ENCODE results near the gene SHC2. TPM values are rescaled to one million over a fixed set of nuclear protein-coding genes. Genes with fewer than 3 reads are reported as not detected.

SHC2 gene
- polyA plus RNA-seq, 1 of the 3 experiments (the other 2 are of a cell fraction) = 0.64 TPM

DNA sequence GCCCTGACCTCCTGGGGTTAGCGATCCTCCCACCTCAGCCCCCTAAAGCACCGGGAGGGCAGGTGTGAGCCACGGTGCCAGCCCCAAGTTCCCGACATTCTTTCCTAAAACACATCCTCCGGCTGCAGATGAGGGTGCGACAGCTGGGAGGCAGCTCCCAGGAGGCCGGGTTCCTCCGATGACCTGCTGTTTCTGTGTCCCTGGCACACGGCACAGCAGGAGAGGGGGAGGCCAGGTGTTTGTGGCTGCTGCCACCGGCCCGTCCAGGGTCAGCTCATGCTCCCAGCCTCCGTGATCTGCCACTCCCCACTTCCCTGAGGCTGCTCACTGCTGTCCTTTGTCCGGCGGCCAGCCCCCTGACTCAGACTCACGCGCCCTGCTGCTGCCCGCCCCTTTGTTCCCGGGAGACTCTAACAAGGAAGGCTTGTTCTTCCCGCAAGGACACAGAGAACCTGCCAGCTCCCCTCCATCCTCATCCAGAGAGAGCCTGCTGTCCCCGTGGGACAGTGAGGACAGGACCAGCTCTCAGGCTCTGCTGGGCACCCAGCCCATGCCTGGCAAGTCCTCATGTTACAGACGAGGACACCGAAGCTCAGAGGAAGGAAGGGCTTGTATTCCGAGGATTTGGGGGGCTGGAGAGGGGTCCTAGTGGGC, 24.9 kb upstream of the SHC2 start (continued):
- no peak for TF ChIP-seq GABPA (IDR thresholded peaks at IDR 0.05; ENCODE audit: low read depth)
- no peak for TF ChIP-seq ELF1 (IDR thresholded peaks at IDR 0.05)

DNA sequence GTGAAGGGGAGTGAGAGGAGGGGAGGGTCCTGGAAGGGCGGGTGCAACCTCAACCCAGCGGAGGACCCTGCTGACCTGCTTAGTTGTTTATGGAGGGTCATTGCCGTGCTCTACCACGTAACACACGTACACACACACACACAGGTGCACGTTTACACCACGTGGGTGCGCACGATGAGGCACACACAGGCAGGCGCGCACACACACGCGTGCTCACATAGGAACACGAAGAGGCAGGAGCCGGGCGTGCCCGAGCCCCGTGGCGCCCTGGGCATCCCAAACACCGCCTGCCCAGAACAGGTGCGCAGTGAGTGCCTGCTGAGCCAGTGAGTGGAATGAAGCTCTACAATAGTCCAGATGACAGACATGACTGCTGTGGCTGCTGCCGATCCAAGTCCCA, 24.2 kb upstream of the SHC2 start:
- ChIA-PET CTCF (interaction anchor here (1.6 kb wide), 1 partner anchor 22 kb away, joined by 9 read pairs; the partner anchor contains the start of gene TPGS1), POLR2A (no interaction called here)
- Histone ChIP-seq H3K4me1 (ENCODE audit: control insufficient read depth in 1 of 2, insufficient read depth in 2 of 2, low read depth in 1 of 2, low read length in 1 of 2) (peaks cover 0 to 21% of the 10 kb centered on the region in 2 experiments; a peak in 1 of 4 replicates), H3K4me3 (ENCODE audit: low read depth in 2 of 2, low read length in 1 of 2) (no peak overlapping the region), H3K36me3 (replicated peaks in 1 of 2; ENCODE audit: control insufficient read depth in 1 of 2, insufficient read depth in 2 of 2, low read length in 1 of 2) (no peaks in the 10 kb centered on the region), H3K27ac (ENCODE audit: low read depth in 2 of 2, low read length in 1 of 2) (no peak overlapping the region), H3K27me3 (ENCODE audit: insufficient read depth) (no peaks in the 10 kb centered on the region), H3K79me2 (ENCODE audit: insufficient read depth) (no peaks in the 10 kb centered on the region), H4K20me1 (ENCODE audit: insufficient read depth) (no peaks in the 10 kb centered on the region), H2AFZ (ENCODE audit: low read depth) (no peak overlapping the region), H3K9me2 (no peaks in the 10 kb centered on the region), H3K9me3 (no peaks in the 10 kb centered on the region), H3F3A (replicated peaks; ENCODE audit: insufficient read depth) (peaks cover 21% of the 10 kb centered on the region), H3K4me2 (no peak overlapping the region), H3K9ac (no peak overlapping the region)
- no peak for TF ChIP-seq SMC3 (IDR thresholded peaks at IDR 0.05; ENCODE audit: low read depth, low read length)
- no peak for TF ChIP-seq TCF12 (IDR thresholded peaks at IDR 0.05)
- WGBS (ENCODE audit: low lambda C conversion rate) = 87% methylated on average over 15 of the region's 22 CpGs
- no peak for DNase-seq

- CTCF ChIA-PET = interaction anchor here (1.1 to 1.9 kb wide), 3 partner anchors 11 to 26 kb away, joined by 5 to 6 read pairs (median 6); partner anchors contain the start of gene MADCAM1
These were observed 23.7 kb upstream of the SHC2 start for GRCh38 chr19:484494-484893.

More at GRCh38 chr19:484494-484893, 23.7 kb upstream of the SHC2 start:
- H3K4me1 ChIP-seq (ENCODE audit: control insufficient read depth in 1 of 2, insufficient read depth in 2 of 2, low read depth in 1 of 2, low read length in 1 of 2) = peaks cover 0 to 21% of the 10 kb centered on the region in 2 experiments; a peak in 1 of 4 replicates
- WGBS (ENCODE audit: low lambda C conversion rate) = 70% methylated on average over 14 of the region's 15 CpGs
- H4K20me1 ChIP-seq (ENCODE audit: insufficient read depth) = no peaks in the 10 kb centered on the region
- H3K9me3 ChIP-seq = no peaks in the 10 kb centered on the region
- TF ChIP-seq, protein P1, sequence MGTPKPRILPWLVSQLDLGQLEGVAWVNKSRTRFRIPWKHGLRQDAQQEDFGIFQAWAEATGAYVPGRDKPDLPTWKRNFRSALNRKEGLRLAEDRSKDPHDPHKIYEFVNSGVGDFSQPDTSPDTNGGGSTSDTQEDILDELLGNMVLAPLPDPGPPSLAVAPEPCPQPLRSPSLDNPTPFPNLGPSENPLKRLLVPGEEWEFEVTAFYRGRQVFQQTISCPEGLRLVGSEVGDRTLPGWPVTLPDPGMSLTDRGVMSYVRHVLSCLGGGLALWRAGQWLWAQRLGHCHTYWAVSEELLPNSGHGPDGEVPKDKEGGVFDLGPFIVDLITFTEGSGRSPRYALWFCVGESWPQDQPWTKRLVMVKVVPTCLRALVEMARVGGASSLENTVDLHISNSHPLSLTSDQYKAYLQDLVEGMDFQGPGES (IDR thresholded peaks at IDR 0.05; ENCODE audit: low read depth, low read length) = no peak
- no peak for TF ChIP-seq ELF1 (IDR thresholded peaks at IDR 0.05)
- no peak for TF ChIP-seq TAF1 (IDR thresholded peaks at IDR 0.05; ENCODE audit: borderline replicate concordance, low read depth, low read length)
- no peak for TF ChIP-seq ZBTB33 (IDR thresholded peaks at IDR 0.05; ENCODE audit: borderline replicate concordance, low read depth)
- no peak for TF ChIP-seq GABPA (IDR thresholded peaks at IDR 0.05; ENCODE audit: low read depth)
- TF ChIP-seq, protein P2, sequence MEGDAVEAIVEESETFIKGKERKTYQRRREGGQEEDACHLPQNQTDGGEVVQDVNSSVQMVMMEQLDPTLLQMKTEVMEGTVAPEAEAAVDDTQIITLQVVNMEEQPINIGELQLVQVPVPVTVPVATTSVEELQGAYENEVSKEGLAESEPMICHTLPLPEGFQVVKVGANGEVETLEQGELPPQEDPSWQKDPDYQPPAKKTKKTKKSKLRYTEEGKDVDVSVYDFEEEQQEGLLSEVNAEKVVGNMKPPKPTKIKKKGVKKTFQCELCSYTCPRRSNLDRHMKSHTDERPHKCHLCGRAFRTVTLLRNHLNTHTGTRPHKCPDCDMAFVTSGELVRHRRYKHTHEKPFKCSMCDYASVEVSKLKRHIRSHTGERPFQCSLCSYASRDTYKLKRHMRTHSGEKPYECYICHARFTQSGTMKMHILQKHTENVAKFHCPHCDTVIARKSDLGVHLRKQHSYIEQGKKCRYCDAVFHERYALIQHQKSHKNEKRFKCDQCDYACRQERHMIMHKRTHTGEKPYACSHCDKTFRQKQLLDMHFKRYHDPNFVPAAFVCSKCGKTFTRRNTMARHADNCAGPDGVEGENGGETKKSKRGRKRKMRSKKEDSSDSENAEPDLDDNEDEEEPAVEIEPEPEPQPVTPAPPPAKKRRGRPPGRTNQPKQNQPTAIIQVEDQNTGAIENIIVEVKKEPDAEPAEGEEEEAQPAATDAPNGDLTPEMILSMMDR (IDR thresholded peaks at IDR 0.05) = no peak
- no peak for TF ChIP-seq SIN3A (IDR thresholded peaks at IDR 0.05; ENCODE audit: borderline replicate concordance, low read depth, low read length)
- TF ChIP-seq, protein P3, sequence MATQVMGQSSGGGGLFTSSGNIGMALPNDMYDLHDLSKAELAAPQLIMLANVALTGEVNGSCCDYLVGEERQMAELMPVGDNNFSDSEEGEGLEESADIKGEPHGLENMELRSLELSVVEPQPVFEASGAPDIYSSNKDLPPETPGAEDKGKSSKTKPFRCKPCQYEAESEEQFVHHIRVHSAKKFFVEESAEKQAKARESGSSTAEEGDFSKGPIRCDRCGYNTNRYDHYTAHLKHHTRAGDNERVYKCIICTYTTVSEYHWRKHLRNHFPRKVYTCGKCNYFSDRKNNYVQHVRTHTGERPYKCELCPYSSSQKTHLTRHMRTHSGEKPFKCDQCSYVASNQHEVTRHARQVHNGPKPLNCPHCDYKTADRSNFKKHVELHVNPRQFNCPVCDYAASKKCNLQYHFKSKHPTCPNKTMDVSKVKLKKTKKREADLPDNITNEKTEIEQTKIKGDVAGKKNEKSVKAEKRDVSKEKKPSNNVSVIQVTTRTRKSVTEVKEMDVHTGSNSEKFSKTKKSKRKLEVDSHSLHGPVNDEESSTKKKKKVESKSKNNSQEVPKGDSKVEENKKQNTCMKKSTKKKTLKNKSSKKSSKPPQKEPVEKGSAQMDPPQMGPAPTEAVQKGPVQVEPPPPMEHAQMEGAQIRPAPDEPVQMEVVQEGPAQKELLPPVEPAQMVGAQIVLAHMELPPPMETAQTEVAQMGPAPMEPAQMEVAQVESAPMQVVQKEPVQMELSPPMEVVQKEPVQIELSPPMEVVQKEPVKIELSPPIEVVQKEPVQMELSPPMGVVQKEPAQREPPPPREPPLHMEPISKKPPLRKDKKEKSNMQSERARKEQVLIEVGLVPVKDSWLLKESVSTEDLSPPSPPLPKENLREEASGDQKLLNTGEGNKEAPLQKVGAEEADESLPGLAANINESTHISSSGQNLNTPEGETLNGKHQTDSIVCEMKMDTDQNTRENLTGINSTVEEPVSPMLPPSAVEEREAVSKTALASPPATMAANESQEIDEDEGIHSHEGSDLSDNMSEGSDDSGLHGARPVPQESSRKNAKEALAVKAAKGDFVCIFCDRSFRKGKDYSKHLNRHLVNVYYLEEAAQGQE (IDR thresholded peaks at IDR 0.05; ENCODE audit: low read depth, low read length) = no peak
- TF ChIP-seq JUND (IDR thresholded peaks at IDR 0.05) = no peak
- no peak overlapping the region for H2AFZ ChIP-seq (ENCODE audit: low read depth)
- H3F3A ChIP-seq (replicated peaks; ENCODE audit: insufficient read depth) = peaks cover 24% of the 10 kb centered on the region
- no peaks in the 10 kb centered on the region for H3K36me3 ChIP-seq (replicated peaks in 1 of 2; ENCODE audit: control insufficient read depth in 1 of 2, insufficient read depth in 2 of 2, low read length in 1 of 2)
- no peaks in the 10 kb centered on the region for H3K27me3 ChIP-seq (ENCODE audit: insufficient read depth)
- H3K9me2 ChIP-seq = no peaks in the 10 kb centered on the region
- H3K79me2 ChIP-seq (ENCODE audit: insufficient read depth) = no peaks in the 10 kb centered on the region
- no peak overlapping the region for H3K4me3 ChIP-seq (ENCODE audit: low read depth in 2 of 2, low read length in 1 of 2)
- DNase-seq = no peak
- H3K9ac ChIP-seq = no peak overlapping the region
- H3K27ac ChIP-seq (ENCODE audit: low read depth in 2 of 2, low read length in 1 of 2) = no peak overlapping the region
- POLR2A ChIA-PET = no interaction called here
- no peak overlapping the region for H3K4me2 ChIP-seq
